KBM-7 (cell line): ENCODE results near the gene MAGEF1.

Experiments
- DNase-seq: peaks from one replicate; pipeline ENCODE4 v3.0.0-alpha.2; 2015
- in situ Hi-C: fragments of 300-500 bp; cut with MboI; formaldehyde crosslinking; loops from 2 replicates; pipeline ENCODE4 v1.14.3; 2020; ENCODE audit warnings: low sequenced_read_pairs, low pct_unique_long_range_greater_than_20kb, mixed read lengths

The MAGEF1 gene, protein sequence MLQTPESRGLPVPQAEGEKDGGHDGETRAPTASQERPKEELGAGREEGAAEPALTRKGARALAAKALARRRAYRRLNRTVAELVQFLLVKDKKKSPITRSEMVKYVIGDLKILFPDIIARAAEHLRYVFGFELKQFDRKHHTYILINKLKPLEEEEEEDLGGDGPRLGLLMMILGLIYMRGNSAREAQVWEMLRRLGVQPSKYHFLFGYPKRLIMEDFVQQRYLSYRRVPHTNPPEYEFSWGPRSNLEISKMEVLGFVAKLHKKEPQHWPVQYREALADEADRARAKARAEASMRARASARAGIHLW

DNA sequence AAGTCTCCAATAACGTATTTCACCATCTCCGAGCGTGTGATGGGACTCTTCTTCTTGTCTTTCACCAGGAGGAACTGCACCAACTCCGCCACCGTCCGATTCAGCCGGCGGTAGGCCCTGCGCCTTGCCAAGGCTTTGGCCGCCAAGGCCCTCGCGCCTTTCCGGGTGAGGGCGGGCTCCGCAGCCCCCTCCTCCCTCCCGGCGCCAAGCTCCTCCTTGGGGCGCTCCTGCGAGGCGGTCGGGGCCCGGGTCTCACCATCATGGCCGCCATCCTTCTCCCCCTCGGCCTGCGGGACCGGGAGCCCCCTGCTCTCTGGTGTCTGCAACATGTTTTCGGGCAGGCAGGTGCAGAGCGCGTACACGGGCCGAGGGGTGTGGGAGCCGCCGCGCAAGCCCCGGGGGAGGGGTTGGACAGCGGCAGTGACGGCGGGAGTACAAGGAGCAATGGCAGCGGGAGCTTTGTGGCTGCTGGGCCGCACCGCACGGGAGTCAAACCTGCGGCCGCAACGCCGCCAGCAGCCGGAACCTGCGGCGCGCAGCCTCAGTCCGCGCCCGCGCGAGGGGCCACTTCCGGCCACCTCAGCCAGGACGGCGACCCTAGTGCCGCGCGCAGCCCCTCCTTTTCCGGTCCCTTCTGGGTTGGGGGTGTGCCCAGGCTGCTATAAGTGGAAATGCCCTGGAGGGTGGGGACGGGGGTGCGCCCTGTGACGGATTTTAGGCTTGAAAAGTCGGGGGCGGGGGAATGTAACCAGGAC is at the start of gene MAGEF1:
MAGEF1 (minus strand) TSS at position 572 of the 755 bp plus-strand sequence; CDS start at position 329, 243 bp downstream.
- in situ Hi-C loops: no loop called here
- DNase-seq: peak; percentile 81

DNA sequence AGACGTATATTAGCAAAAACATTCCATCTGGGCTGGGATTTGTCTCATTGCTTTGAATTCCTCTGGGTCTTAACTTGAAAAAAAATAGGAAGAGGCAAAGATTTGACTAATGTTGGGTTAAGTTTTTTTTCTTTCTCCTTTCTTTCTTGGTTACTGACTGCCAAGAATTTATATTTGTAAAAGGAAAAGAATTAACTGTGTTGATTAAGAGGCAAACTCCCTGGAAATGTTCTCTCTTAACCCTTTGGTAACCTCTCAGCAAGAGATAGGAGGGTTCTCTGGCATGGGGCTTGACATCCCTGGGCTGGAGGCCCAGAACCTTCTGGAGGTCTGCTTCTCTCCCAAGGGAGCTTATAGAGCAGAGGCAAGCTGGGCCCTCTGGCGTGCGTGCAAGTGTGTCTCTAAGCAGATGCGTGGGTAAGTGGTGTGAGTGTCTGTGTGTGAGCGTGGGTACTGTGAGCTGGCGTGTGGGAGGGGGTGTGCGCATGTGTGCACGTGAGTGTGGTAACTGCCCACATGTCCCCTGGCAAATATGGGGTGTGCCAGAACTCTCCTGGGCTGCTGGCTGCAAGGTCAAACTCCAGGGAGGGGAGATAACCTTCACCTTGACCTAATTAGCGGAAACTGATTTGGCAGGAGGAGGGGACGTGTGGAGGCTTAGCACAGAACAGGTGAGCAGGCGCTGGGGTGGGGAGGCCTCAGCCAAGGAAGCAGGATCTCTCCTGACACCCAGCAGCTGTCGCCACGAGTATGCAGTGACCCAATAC is 49.4 kb upstream of the MAGEF1 start:
- in situ Hi-C loops: loop anchor here (25.0 kb wide), 1 partner anchor 399 kb away; the partner anchor contains the start of genes CLCN2 and POLR2H
- DNase-seq: no peak

DNA sequence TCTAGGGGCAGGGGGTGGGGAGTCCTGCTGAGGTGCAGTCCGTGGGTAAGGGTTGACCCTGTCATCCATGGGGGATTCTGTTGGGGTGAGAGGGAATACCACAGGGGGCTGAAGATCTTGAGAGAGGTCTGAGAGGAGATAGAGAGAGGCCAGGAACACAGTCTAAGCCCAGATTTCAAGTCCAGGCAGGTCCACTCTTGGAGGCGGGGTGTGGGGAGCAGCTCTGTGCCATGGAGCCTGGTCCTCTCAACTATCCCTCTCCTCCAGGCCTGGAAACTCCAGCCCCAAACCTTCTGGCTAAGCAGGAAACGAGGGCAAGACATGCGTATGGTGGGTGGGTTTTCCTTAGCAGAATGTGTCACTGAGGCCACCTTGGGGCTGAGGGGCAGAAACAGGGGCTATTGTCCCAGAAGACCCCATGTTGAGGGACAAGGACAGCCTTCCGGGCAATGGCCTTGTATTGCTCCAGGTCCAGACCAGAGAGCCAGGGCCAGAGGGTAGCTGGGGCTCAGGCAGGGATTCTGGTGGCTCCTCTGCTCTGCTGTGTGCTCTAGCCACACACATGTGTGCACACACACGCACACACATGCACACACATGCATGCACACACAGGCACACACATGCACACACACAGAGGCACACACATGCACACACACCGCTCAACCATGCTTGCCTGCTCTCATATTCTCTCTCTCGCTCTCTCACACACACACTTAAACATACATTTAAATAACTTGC is 48.6 kb upstream of the MAGEF1 start:
- DNase-seq: no peak
- in situ Hi-C loops: loop anchor here (25.0 kb wide), 1 partner anchor 398 kb away; the partner anchor contains the start of genes CLCN2 and POLR2H

DNA sequence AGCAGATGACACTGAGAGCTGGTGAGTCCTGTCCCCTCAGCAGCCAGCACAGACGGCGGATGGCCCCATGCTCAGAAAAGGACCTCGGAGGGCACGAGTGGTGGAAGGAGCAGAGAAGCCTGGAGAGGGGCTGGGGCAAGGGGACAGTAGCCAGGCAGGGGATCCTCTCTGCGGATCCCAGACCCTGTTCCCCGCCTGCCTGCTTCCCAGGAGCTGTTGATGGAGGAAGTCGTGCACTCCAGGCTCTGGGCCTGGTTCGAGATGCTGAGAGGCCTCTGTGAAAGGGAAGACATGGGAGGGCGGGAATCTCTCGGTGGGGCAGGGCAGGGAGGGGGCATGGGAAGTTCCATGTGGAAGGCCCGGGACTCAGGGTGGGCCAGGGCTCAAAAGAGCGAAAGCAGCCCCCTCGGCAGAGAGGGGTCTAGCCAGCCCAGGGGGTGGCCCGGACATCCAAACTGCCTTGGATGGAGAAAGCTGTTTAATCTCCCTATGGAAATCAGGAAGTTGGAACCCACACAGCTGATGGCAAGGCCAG is 47.9 kb upstream of the MAGEF1 start:
- DNase-seq: no peak
- in situ Hi-C loops: loop anchor here (25.0 kb wide), 1 partner anchor 397 kb away; the partner anchor contains the start of genes CLCN2 and POLR2H

DNA sequence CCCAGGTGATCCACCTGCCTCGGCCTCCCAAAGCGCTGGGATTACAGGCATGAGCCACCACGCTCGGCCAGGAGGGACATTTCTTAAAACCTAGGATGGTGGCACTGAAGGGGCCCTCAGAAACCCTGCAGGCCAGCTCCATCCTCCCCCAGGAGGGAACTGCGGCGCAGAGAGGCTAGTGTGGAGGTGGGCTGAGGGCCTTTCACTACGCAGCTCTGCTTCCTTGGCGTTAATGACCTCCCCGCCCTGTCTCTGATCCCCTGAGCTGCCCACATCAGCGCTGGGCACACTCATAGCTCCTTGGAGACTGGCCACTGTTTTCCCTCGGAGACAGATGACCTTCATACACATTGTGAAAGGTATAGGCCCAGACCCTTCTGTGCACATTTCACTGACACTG is 46.2 kb upstream of the MAGEF1 start:
- in situ Hi-C loops: loop anchor here (25.0 kb wide), 1 partner anchor 396 kb away; the partner anchor contains the start of genes CLCN2 and POLR2H
- no peak for DNase-seq

DNA sequence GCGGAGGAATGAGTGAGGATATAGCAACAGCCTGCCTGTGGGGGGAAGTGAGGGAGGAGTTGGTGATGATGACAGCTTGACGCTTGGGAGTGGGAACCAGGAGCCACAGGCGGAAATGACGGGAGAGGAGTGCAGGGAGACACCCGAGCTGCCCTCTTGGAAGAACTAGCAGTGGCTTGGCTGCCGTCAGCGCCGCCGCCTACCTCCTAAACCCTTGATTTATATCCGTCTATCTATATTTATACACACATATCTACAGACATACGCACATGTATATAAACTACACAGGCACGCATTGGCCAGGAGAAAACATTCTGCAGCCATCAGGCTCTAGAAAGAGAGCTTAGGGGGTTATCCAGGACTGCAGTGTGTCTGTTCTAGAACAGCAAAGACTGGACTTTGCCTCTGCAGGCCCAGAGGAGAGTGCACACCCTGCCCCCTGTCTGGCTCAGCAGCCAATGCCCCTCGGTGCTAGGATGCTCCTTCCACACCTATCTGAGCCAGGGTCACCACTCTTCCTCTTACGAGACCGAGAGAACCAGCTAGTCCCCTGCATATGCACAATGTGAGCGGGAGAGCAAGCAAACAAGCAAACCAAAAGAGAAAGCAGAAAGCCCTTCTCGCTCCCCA is 45.3 kb upstream of the MAGEF1 start:
- peak; percentile 76 for DNase-seq
- in situ Hi-C loops: loop anchor here (25.0 kb wide), 1 partner anchor 395 kb away; the partner anchor contains the start of genes CLCN2 and POLR2H

DNA sequence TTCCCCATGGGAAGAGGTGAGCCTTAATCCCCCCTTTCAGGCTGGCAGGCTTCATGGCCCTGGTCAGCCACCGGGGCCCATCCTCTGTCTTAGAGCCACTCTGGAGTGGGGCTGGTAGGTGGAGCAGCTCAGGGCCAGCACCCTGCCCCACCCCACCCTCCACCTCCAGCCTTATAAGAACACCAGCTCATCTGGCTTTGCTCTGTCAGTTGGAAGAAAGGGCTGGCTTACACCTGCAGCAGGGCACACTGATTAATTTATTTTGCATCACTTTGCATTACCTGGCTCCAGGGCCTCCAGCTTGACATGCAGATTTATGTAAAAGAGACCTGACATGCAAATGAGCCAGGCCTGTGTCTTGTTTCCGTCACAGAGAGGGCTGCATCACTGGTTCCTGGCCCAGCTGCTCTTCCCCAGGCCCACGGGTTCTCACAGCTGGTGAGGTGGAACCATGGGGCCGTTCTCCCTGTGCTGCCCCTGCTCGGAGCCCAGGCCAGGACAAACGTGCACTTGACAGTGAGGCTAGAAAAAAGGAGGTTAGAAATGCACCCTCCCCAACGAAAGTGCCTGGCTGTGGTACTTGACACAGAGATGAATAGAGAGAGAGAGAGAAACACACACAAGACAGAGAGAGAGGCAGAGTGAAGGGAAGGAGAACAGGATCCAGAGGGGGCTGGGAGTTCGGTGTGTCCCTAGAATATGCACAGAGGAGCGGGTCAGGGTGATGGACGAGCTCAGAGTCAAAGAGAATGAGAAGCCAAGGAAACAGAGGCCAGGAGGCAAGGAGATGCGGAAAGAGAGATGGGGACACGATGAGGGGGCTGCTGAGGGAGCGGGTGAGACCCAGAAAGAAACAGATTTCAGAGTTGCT is 44.5 kb upstream of the MAGEF1 start:
- in situ Hi-C loops: loop anchor here (25.0 kb wide), 1 partner anchor 394 kb away; the partner anchor contains the start of genes CLCN2 and POLR2H
- no peak for DNase-seq

DNA sequence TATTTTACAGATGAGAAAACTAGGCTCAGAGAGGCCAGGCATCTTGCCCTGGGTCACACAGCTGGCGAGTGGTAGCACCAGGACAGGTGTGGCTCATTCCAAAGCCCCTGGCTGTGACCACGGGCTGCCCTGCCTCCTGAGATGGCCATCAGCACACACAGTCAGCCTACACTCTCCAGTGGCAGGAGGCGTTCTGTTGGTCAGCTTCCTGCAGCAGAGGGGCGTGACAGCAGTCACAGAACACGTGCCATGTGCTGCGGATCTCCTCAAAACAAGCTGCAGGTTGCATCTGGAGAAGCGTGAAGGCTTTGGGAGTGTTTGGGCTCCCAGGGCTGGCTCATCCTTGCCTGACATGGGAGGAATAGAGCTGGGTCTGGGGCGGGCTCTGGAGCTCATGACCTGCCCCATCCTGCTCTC is 43.5 kb upstream of the MAGEF1 start:
- no peak for DNase-seq
- in situ Hi-C loops: loop anchor here (25.0 kb wide), 1 partner anchor 393 kb away; the partner anchor contains the start of genes CLCN2 and POLR2H

DNA sequence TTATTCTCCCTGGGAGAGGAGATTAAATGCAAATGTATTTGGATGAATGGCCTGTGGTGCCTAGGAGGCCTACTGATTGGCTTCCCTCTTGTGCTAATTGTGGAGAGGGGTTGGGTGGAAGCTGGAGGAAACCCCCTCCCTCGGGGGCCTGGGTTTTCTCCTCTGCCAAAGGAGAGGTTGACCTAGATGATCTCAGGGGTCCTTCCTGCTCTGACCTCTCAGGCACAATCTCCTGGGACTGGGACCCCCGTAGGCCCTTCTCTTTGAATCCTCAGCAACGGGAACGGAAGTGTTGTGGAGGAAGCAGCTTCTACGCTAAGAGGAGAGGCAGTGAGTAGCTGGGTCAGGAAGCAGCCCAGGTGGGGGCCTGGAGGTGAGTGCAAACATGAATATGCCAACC is 40.5 kb upstream of the MAGEF1 start:
- DNase-seq: no peak
- in situ Hi-C loops: loop anchor here (25.0 kb wide), 1 partner anchor 390 kb away; the partner anchor contains the start of genes CLCN2 and POLR2H

DNA sequence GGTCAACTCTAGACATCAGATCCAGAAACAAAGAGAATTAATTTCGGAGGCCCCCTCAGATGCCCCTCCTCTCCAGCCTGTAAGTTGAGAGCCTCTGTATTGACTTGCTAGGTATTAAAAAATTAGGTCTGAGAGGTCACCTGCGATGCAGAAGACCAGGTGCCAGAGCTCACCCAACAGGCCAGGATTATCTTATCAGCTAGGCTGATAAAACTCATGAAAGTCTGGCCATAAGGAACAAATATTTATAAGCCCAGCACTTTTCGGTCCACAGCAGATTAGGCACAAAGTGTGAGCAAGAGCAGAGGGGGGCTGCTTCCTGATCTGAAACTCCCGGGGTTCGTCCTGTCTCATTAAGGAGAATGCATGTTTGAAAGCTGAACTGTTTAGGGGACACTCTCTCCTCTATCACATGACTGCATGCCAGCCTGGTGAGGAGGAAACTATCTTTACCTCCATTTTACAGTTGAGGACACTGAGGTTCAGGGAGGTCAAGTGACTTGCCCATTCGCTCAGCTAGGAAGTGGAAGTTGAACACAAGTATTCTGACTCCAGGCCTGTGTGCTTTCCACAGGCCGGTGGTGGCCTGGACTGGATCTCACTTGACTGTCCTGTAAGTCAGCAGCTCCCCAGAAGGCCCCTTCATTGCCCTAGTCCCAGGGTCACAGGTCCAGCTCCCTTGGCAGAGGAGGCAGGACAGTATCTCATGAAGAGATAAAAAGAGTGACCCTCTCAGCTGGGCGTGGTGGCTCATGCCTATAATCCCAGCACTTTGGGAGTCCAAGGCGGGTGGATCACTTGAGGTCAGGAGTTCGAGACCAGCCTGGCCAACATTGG is 39.6 kb upstream of the MAGEF1 start:
- in situ Hi-C loops: loop anchor here (25.0 kb wide), 1 partner anchor 389 kb away; the partner anchor contains the start of genes CLCN2 and POLR2H
- DNase-seq: no peak

DNA sequence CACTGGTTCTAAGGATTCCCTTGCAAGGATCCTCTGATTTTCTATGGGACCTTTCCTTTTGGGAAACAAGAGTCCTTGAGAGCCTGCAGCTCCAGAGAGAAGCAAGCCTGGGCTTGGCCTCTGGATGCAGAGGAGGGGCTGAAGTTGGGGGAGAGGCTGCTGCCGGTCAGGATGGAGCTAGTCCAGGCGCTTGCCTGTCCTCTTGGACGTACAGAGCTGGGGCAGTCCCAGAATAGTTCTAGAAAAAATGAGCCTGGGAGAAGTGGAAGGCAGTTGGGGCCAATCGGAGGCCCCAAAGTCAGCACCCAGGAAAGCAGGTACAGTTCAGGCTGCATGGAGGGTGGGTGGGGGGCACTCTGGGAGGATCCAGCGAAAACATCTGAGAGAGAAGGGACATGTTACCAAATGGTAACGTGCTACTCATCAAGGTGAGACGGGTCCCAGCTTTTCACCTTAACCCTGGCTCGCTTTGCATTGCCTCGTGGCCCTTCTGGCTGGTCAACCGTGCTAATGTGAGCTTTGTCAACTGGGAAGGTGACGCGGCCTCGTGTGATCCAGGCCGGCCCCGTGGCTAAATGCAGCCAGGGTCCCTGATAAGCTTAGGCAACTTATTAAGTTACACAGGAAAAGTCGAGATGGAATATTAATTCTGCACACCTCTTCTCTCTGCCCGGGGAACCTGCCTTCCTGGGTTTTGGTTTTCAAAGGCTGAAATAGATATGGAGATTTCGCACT is 38.7 kb upstream of the MAGEF1 start:
- in situ Hi-C loops: loop anchor here (25.0 kb wide), 1 partner anchor 388 kb away; the partner anchor contains the start of genes CLCN2 and POLR2H
- no peak for DNase-seq

DNA sequence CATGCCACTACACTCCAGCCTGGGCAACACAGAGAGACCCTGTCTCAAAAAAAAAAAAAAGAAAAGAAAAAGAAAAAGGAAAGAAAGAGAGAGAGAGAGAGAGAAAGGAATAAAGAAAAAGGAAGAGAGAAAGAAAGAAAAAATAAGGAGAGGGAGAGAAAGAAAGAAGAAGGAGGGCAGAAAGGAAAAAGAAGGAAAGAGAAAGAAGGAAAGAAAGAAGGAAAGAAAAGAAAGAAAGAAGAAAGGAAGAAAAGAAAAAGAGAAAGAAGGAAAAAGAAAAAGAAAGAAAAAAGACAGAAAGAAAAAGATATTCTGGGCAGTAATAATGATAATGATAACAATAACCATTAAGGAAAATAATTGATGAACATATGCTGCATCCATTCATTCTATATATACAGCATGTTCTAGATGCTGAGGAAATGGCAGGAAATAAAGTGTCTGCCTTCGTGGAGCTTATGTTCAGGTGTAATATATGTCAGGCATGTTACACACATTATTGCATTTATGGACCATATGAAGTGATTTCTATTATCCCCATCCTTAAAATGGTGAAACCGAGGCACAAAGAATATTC is 37.4 kb upstream of the MAGEF1 start:
- in situ Hi-C loops: no loop called here
- no peak for DNase-seq

DNA sequence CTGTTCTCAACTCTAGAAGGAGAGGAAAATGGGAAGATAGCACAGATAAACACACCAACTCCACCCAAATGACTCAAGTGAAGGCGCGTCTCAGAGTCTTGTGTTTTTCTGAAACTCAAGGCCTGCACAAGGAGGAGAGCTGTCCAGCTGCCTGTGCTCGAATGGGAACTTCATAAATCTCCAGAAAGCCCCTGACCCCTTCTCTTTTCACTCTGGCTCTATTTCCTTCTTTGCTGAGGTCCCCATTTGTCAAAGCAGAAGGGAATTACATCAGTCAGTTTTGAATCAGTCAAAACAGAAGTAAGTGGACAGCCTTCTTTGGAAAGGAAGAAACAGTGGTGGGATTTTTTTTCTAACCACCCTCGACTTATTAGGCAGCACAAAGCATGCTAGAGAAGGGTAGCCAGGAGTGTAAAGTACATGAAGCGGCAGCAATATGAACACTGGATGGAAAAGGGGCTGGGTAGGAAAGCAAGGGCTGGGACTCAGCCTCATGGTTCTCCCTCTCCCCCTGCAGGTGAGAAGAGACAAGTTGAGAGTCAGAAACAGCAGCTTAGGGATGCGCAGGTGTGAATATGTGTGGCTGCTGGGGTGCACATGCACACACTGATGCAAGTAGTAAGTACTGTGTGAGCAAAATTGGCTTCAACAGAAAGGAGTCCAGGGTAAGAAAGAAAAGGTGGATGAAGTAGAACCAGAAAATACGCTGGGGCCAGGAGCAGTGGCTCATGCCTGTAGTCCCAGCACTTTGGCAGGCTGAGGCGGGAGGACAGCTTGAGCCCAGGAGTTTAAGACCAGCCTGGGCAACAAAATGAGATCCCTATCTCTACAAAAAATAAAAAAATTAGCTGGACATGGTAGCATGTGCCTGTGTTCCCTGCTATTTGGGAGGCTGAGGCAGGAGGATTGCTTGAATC is 36.6 kb upstream of the MAGEF1 start:
- peak; percentile 27 for DNase-seq
- in situ Hi-C loops: no loop called here
